MM.1S (cell line): ENCODE measurements around the gene GPNMB.

ENCODE experiments used
- DNase-seq: peaks from one replicate; pipeline ENCODE4 v3.0.0-alpha.2; 2015
- H2AFZ ChIP-seq: fragments of 300-600 bp; sonication (generic); 2 replicates; pipeline ENCODE4 v1.6.0; 2016; ENCODE audit warnings: antibody characterized with exemption, low read length
- H3F3A ChIP-seq: fragments of 300-600 bp; sonication (generic); 2 replicates; pipeline ENCODE4 v1.6.1; 2016; ENCODE audit warnings: mild to moderate bottlenecking, antibody characterized with exemption, low read length, moderate library complexity, mixed read lengths; ENCODE audit not compliant: insufficient read depth
- H3K27ac ChIP-seq: fragments of 300-600 bp; sonication (generic); 2 replicates; pipeline ENCODE4 v1.5.1; 2016; ENCODE audit warnings: mild to moderate bottlenecking, low read length
- H3K27me3 ChIP-seq: fragments of 300-600 bp; sonication (generic); replicated peaks from 2 replicates; pipeline ENCODE4 v1.6.0; 2016; ENCODE audit warnings: low read length; ENCODE audit not compliant: insufficient read depth
- H3K36me3 ChIP-seq: fragments of 300-600 bp; sonication (generic); replicated peaks from 2 replicates; pipeline ENCODE4 v1.6.1; 2016; ENCODE audit warnings: mild to moderate bottlenecking, low read length, mixed read lengths; ENCODE audit not compliant: insufficient read depth
- H3K4me1 ChIP-seq: fragments of 300-600 bp; sonication (generic); 2 replicates; pipeline ENCODE4 v1.6.1; 2016; ENCODE audit warnings: low read length, mixed read lengths
- H3K4me2 ChIP-seq: fragments of 300-600 bp; sonication (generic); 2 replicates; pipeline ENCODE4 v1.6.0; 2016; ENCODE audit warnings: low read depth, low read length
- H3K4me3 ChIP-seq: fragments of 300-600 bp; sonication (generic); 2 replicates; pipeline ENCODE4 v1.5.1; 2016; ENCODE audit warnings: low read length, mixed read lengths
- H3K79me2 ChIP-seq: fragments of 300-600 bp; sonication (generic); 2 replicates; pipeline ENCODE4 v1.6.1; 2016; ENCODE audit warnings: mixed run types, low read length, mixed read lengths
- H3K9ac ChIP-seq: fragments of 300-600 bp; sonication (generic); 2 replicates; pipeline ENCODE4 v1.6.1; 2016; ENCODE audit warnings: low read length, mixed read lengths
- H3K9me2 ChIP-seq: fragments of 300-600 bp; sonication (generic); replicated peaks from 2 replicates; pipeline ENCODE4 v1.6.1; 2016; ENCODE audit warnings: mild to moderate bottlenecking, low read length, mixed read lengths; ENCODE audit not compliant: insufficient read depth
- H3K9me3 ChIP-seq: fragments of 300-600 bp; sonication (generic); replicated peaks from 2 replicates; pipeline ENCODE4 v1.6.1; 2016; ENCODE audit warnings: mild to moderate bottlenecking, low read length, mixed read lengths; ENCODE audit not compliant: insufficient read depth
- H4K20me1 ChIP-seq: fragments of 300-600 bp; sonication (generic); 2 replicates; pipeline ENCODE4 v1.6.1; 2016; ENCODE audit warnings: mild to moderate bottlenecking, low read length, moderate library complexity, mixed read lengths; ENCODE audit not compliant: insufficient read depth
- EZH2 ChIP-seq: fragments of 300-600 bp; sonication (generic); optimal IDR thresholded peaks from 2 replicates; pipeline ENCODE3; 2017; ENCODE audit warnings: low read depth, mild to moderate bottlenecking, antibody characterized with exemption, low read length, mixed read lengths
- EZH2phosphoT487 ChIP-seq: fragments of 300-600 bp; sonication (generic); IDR thresholded peaks from 2 replicates; pipeline ENCODE4 v1.6.1; 2018; ENCODE audit warnings: antibody characterized with exemption, low read length
- TF ChIP-seq, protein P1 (sequence below): fragments of 300-600 bp; sonication (generic); IDR thresholded peaks from 2 replicates; pipeline ENCODE4 v1.5.1; 2016; ENCODE audit warnings: antibody characterized with exemption, low read length, mixed read lengths

Gene GPNMB

DNA sequence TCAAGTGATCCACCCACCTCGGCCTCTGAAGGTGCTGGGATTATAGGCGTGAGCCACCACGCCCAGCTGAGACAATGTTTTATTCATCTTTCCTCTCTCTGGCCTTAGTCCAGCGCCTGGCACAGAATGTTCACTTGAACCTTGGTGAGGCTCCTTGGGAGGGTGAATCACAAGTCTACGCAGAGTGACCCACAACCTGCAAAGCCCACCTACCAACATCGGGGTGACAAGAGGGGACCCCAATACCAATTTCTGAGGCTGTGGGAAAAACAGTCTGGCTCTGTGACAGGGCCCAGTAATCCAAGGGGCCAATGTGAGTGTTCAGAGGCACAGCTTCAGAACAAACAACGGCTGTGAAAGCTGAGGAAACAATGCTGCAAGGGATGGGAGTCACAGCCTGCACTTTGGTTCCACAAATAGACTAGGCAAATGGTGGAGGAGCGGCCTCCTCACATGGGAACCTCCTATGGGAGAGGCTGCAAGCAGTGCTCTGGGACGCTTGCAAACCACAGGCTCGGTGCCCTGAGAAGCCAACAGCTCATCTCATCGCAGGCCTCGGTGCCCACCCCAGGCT lies 47.0 kb downstream of the GPNMB start:
- Histone ChIP-seq H3K27ac (no peak overlapping the region), H2AFZ (no peak overlapping the region), H3K4me3 (no peak overlapping the region), H3K27me3 (no peaks in the 10 kb centered on the region), H3F3A (no peaks in the 10 kb centered on the region), H4K20me1 (no peaks in the 10 kb centered on the region), H3K9ac (no peak overlapping the region), H3K9me3 (no peaks in the 10 kb centered on the region), H3K4me1 (no peaks in the 10 kb centered on the region), H3K4me2 (no peak overlapping the region), H3K36me3 (no peaks in the 10 kb centered on the region), H3K79me2 (no peaks in the 10 kb centered on the region), H3K9me2 (no peaks in the 10 kb centered on the region)
- TF ChIP-seq EZH2 (no peak), EZH2phosphoT487 (no peak)
- TF ChIP-seq, protein P1, sequence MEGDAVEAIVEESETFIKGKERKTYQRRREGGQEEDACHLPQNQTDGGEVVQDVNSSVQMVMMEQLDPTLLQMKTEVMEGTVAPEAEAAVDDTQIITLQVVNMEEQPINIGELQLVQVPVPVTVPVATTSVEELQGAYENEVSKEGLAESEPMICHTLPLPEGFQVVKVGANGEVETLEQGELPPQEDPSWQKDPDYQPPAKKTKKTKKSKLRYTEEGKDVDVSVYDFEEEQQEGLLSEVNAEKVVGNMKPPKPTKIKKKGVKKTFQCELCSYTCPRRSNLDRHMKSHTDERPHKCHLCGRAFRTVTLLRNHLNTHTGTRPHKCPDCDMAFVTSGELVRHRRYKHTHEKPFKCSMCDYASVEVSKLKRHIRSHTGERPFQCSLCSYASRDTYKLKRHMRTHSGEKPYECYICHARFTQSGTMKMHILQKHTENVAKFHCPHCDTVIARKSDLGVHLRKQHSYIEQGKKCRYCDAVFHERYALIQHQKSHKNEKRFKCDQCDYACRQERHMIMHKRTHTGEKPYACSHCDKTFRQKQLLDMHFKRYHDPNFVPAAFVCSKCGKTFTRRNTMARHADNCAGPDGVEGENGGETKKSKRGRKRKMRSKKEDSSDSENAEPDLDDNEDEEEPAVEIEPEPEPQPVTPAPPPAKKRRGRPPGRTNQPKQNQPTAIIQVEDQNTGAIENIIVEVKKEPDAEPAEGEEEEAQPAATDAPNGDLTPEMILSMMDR: no peak
- no peak for DNase-seq

DNA sequence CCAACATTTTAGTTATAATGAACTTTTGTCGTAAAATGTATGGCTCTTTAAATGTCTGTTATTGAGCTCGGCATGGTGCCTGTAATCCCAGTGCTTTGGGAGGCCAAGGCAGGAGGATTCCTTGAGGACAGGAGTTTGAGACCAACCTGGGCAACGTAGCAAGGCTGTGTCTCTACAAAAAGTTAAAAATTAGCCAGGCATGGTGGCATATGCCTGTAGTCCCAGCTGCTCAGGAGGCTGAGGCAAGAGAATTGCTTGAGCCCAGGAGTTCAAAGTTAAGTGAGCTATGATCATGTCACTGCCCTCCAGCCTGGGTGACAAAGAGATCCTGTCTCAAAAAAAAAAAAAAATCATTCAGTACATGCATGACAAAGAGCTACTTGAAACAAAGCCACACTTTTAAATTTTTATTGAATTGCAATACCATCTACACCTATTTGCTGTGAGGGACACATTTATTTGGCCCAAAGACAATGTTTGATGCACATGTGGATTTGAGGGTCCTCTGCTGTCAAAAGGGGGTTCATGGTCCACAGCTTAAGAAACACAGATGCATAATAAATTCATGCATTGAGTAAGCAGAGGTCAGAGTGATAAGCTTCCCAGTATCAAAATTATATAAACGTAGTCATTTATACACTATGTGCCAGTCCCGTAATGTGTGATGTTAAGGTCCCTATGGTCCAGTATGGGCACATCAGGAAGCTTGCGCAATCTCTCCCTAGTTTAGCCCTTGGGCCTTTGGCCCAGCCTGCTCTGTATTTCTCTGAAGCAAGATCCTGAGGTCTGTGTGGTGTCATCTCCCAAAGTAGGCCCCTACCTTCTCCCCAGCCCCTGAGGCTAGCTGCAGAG lies 48.2 kb downstream of the GPNMB start:
- Histone ChIP-seq H3K27ac (no peak overlapping the region), H3K27me3 (no peaks in the 10 kb centered on the region), H3K79me2 (peaks cover 7% of the 10 kb centered on the region), H3K9me2 (no peaks in the 10 kb centered on the region), H3K4me2 (no peak overlapping the region), H3F3A (no peaks in the 10 kb centered on the region), H3K4me3 (no peak overlapping the region), H3K9me3 (no peaks in the 10 kb centered on the region), H4K20me1 (no peaks in the 10 kb centered on the region), H2AFZ (no peak overlapping the region), H3K4me1 (0 out of 2 replicates have a peak, but pooled peaks cover 2% of the 10 kb centered on the region), H3K36me3 (no peaks in the 10 kb centered on the region), H3K9ac (no peak overlapping the region)
- no peak for TF ChIP-seq EZH2phosphoT487
- TF ChIP-seq, protein P1: no peak
- TF ChIP-seq EZH2: no peak
- no peak for DNase-seq

DNA sequence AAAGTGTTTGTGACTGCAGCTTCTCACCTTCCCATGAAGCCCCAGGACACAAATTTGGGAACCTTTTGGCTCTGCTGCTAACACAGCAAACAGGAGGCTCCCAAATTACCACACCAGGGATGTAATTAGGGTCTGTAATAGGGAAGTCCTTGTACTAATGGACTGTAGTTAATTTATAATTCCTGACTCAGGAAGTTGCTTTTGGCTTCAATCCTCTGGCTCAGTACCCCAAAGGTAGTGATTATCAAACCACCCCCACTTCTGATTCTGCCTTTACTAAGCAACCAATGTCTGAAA lies 48.8 kb downstream of the GPNMB start:
- Histone ChIP-seq H2AFZ (no peak overlapping the region), H3K79me2 (peaks cover 12% of the 10 kb centered on the region), H3K4me2 (no peak overlapping the region), H3K9me3 (no peaks in the 10 kb centered on the region), H4K20me1 (no peaks in the 10 kb centered on the region), H3K27ac (no peak overlapping the region), H3K9ac (no peak overlapping the region), H3K4me3 (no peak overlapping the region), H3K27me3 (no peaks in the 10 kb centered on the region), H3K4me1 (peaks cover 6% of the 10 kb centered on the region), H3K9me2 (no peaks in the 10 kb centered on the region), H3K36me3 (no peaks in the 10 kb centered on the region), H3F3A (no peaks in the 10 kb centered on the region)
- TF ChIP-seq EZH2 (no peak), EZH2phosphoT487 (no peak)
- TF ChIP-seq, protein P1: no peak
- DNase-seq: no peak
